ENCODE results near the gene GLRX3.

DNA sequence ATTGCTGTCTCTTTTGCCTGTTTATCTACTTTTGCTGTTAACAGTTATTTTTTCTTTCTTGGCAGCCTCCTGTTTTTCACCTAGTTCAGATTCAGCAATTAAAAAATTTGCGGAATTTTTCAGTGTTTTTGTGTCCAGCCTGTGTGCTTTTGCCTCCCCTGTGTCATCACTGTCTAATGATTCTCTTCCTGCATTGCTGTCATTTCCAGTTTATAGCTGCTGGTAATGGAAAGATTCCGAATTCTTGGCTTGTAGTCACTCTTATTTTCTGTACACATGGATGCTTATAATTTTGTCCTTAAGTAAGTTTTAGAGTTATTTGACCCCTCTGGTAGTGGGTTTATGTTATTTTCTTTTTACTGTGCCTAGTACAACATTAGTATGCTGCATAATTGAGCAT is 25.1 kb downstream of the GLRX3 start:
- TF ChIP-seq KLF6 (CRISPR knock-in tag; IDR thresholded peaks at IDR 0.05) (no peak), ZNF549 (CRISPR knock-in tag; IDR thresholded peaks at IDR 0.05) (no peak), MAX (IDR thresholded peaks at IDR 0.05) (no peak)

Data from HepG2 (cell line).